Activated CD4-positive, alpha-beta T cell treated with anti-CD3 and anti-CD28 coated beads, Interleukin-2, amount 10 ng/mL, durations not matched to agents 24 days and 14 days (primary cell): ENCODE measurements around the gene CEP170B. TPM values are rescaled to one million over a fixed set of nuclear protein-coding genes. Genes with fewer than 3 reads are reported as not detected.

Experiments
- DNase-seq: peaks from one replicate; pipeline ENCODE4 v3.0.0; 2022
- H3K27ac Mint-ChIP-seq: one replicate; pipeline ENCODE4 v1.8.0; 2022; ENCODE audit warnings: mild to moderate bottlenecking, mixed read lengths
- H3K27me3 Mint-ChIP-seq: one replicate; pipeline ENCODE4 v1.8.0; 2022; ENCODE audit warnings: mixed read lengths
- H3K36me3 Mint-ChIP-seq: one replicate; pipeline ENCODE4 v1.8.0; 2022; ENCODE audit warnings: low read depth, mild to moderate bottlenecking, mixed read lengths
- H3K4me1 Mint-ChIP-seq: one replicate; pipeline ENCODE4 v1.8.0; 2021; ENCODE audit warnings: mixed read lengths
- H3K4me3 Mint-ChIP-seq: one replicate; pipeline ENCODE4 v1.8.0; 2022; ENCODE audit warnings: mild to moderate bottlenecking, moderate library complexity, mixed read lengths
- H3K9me3 Mint-ChIP-seq: one replicate; pipeline ENCODE4 v1.8.0; 2021; ENCODE audit warnings: mixed read lengths
- intact Hi-C: fragments of 100-400 bp; cut with micrococcal nuclease; formaldehyde crosslinking; loops from one replicate; pipeline ENCODE4 v1.15.1; 2023
- total RNA-seq: library from RNA; stranded (reverse); gene quantifications from 2 replicates; pipeline ENCODE4 v1.2.3, GENCODE V29; 2022

CEP170B gene
- total RNA-seq, 1 donor from 2014 or later, result 9.0 TPM

GRCh38 chr14:104925214-104925854, 60.3 kb downstream of the CEP170B start:
- Mint-ChIP-seq H3K9me3 (no peaks in the 10 kb centered on the region), H3K27ac (no peak overlapping the region), H3K36me3 (no peaks in the 10 kb centered on the region), H3K27me3 (peaks cover 5% of the 10 kb centered on the region), H3K4me1 (peaks cover 2% of the 10 kb centered on the region), H3K4me3 (no peak overlapping the region)
- intact Hi-C loops, result no loop called here
- DNase-seq, result no peak

GRCh38 chr14:104925855-104926609, 61.0 kb downstream of the CEP170B start:
- H3K4me3 Mint-ChIP-seq, result no peak overlapping the region
- no peak overlapping the region for H3K27ac Mint-ChIP-seq
- H3K27me3 Mint-ChIP-seq, result peaks cover 5% of the 10 kb centered on the region
- H3K36me3 Mint-ChIP-seq, result no peaks in the 10 kb centered on the region
- H3K9me3 Mint-ChIP-seq, result no peaks in the 10 kb centered on the region
- no peak for DNase-seq
- H3K4me1 Mint-ChIP-seq, result peaks cover 2% of the 10 kb centered on the region
- intact Hi-C loops, result no loop called here

- Mint-ChIP-seq H3K27me3 (no peaks in the 10 kb centered on the region), H3K27ac (no peak overlapping the region), H3K4me1 (peaks cover 2% of the 10 kb centered on the region), H3K36me3 (no peaks in the 10 kb centered on the region), H3K9me3 (no peaks in the 10 kb centered on the region), H3K4me3 (no peak overlapping the region)
- no peak for DNase-seq
- intact Hi-C loops, result no loop called here
Observed at GRCh38 chr14:104926619-104927431, 61.8 kb downstream of the CEP170B start.

GRCh38 chr14:104927432-104927816, 62.4 kb downstream of the CEP170B start:
- Mint-ChIP-seq H3K27me3 (no peaks in the 10 kb centered on the region), H3K9me3 (no peaks in the 10 kb centered on the region), H3K4me1 (peaks cover 2% of the 10 kb centered on the region), H3K27ac (no peak overlapping the region), H3K4me3 (no peak overlapping the region), H3K36me3 (no peaks in the 10 kb centered on the region)
- intact Hi-C loops, result no loop called here
- DNase-seq, result no peak

GRCh38 chr14:104927901-104928300, 62.8 kb downstream of the CEP170B start:
- no peaks in the 10 kb centered on the region for H3K36me3 Mint-ChIP-seq
- no peak overlapping the region for H3K4me3 Mint-ChIP-seq
- H3K27ac Mint-ChIP-seq, result no peak overlapping the region
- H3K9me3 Mint-ChIP-seq, result no peaks in the 10 kb centered on the region
- intact Hi-C loops, result no loop called here
- peaks cover 2% of the 10 kb centered on the region for H3K4me1 Mint-ChIP-seq
- DNase-seq, result no peak
- no peaks in the 10 kb centered on the region for H3K27me3 Mint-ChIP-seq

- Mint-ChIP-seq H3K27me3 (no peaks in the 10 kb centered on the region), H3K4me1 (peaks cover 2% of the 10 kb centered on the region), H3K36me3 (no peaks in the 10 kb centered on the region), H3K9me3 (no peaks in the 10 kb centered on the region), H3K4me3 (no peak overlapping the region), H3K27ac (no peak overlapping the region)
- intact Hi-C loops, result no loop called here
- no peak for DNase-seq
Observed at GRCh38 chr14:104928391-104929133, 63.5 kb downstream of the CEP170B start.

- Mint-ChIP-seq H3K27ac (no peak overlapping the region), H3K27me3 (peaks cover 3% of the 10 kb centered on the region), H3K36me3 (no peaks in the 10 kb centered on the region), H3K9me3 (no peaks in the 10 kb centered on the region), H3K4me3 (no peak overlapping the region), H3K4me1 (peaks cover 7% of the 10 kb centered on the region)
- intact Hi-C loops, result no loop called here
- no peak for DNase-seq
Observed at GRCh38 chr14:104929268-104930230, 64.5 kb downstream of the CEP170B start.

GRCh38 chr14:104930526-104931303, 65.6 kb downstream of the CEP170B start:
- Mint-ChIP-seq H3K4me3 (no peak overlapping the region), H3K36me3 (no peaks in the 10 kb centered on the region), H3K27ac (no peak overlapping the region), H3K4me1 (peaks cover 8% of the 10 kb centered on the region), H3K9me3 (no peaks in the 10 kb centered on the region), H3K27me3 (peaks cover 13% of the 10 kb centered on the region)
- intact Hi-C loops, result no loop called here
- DNase-seq, result no peak

- no peaks in the 10 kb centered on the region for H3K9me3 Mint-ChIP-seq
- H3K36me3 Mint-ChIP-seq, result no peaks in the 10 kb centered on the region
- no peak overlapping the region for H3K4me3 Mint-ChIP-seq
- no peak for DNase-seq
- peaks cover 8% of the 10 kb centered on the region for H3K4me1 Mint-ChIP-seq
- peaks cover 14% of the 10 kb centered on the region for H3K27me3 Mint-ChIP-seq
- H3K27ac Mint-ChIP-seq, result no peak overlapping the region
- intact Hi-C loops, result no loop called here
Observed at GRCh38 chr14:104931304-104931770, 66.3 kb downstream of the CEP170B start.

GRCh38 chr14:104931771-104932675, 67.0 kb downstream of the CEP170B start:
- H3K4me3 Mint-ChIP-seq, result peak overlapping the region; percentile 15
- peaks cover 6% of the 10 kb centered on the region for H3K4me1 Mint-ChIP-seq
- H3K36me3 Mint-ChIP-seq, result no peaks in the 10 kb centered on the region
- no peak for DNase-seq
- no peaks in the 10 kb centered on the region for H3K9me3 Mint-ChIP-seq
- no peak overlapping the region for H3K27ac Mint-ChIP-seq
- intact Hi-C loops, result no loop called here
- peaks cover 14% of the 10 kb centered on the region for H3K27me3 Mint-ChIP-seq
